Measurements from ENCODE around the gene ITPKB.

Gene ITPKB

DNA sequence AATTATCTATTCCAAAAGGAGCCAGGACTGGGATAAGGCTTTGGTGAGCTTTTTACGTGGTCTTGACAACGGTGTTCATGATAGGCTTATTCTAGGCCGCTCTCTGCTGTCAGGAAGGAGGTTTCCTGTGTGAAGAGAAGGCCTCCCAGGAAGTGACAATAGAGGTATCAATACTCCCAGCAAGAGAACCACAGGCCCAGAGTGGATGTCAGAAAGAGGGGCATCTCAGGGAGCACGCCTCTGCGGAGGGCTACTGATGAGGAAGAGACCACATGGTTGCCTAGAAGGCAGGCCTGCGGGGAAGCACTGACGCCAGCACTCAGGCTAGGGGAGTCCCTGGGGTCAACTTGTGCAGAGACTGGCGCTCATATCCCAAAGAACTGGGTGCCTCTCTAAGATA is 60.4 kb downstream of the ITPKB start:
- DNase-seq: no peak
- H3K27ac ChIP-seq: no peak overlapping the region
- no peaks in the 10 kb centered on the region for H3K27me3 ChIP-seq (ENCODE audit: insufficient read depth, low read depth, severe bottlenecking)
- no peaks in the 10 kb centered on the region for H3K9me3 ChIP-seq (ENCODE audit: severe bottlenecking)
- no peaks in the 10 kb centered on the region for H3K36me3 ChIP-seq
- TF ChIP-seq CTCF (IDR thresholded peaks at IDR 0.05; ENCODE audit: low read depth, low read length): no peak
- no peak overlapping the region for H3K4me3 ChIP-seq (ENCODE audit: low read depth, low read length)

- H3K36me3 ChIP-seq: no peaks in the 10 kb centered on the region
- no peak overlapping the region for H3K4me3 ChIP-seq (ENCODE audit: low read depth, low read length)
- DNase-seq: no peak
- no peaks in the 10 kb centered on the region for H3K27me3 ChIP-seq (ENCODE audit: insufficient read depth, low read depth, severe bottlenecking)
- H3K27ac ChIP-seq: no peak overlapping the region
- H3K9me3 ChIP-seq (ENCODE audit: severe bottlenecking): no peaks in the 10 kb centered on the region
- TF ChIP-seq CTCF (IDR thresholded peaks at IDR 0.05; ENCODE audit: low read depth, low read length): no peak
Observed at GRCh38 chr1:226678251-226678650, 60.8 kb downstream of the ITPKB start.

- Histone ChIP-seq H3K9me3 (ENCODE audit: severe bottlenecking) (no peaks in the 10 kb centered on the region), H3K27ac (no peak overlapping the region), H3K36me3 (no peaks in the 10 kb centered on the region), H3K27me3 (ENCODE audit: insufficient read depth, low read depth, severe bottlenecking) (no peaks in the 10 kb centered on the region), H3K4me3 (ENCODE audit: low read depth, low read length) (no peak overlapping the region)
- TF ChIP-seq CTCF (IDR thresholded peaks at IDR 0.05; ENCODE audit: low read depth, low read length): no peak
- no peak for DNase-seq
Observed at GRCh38 chr1:226677027-226678020, 61.8 kb downstream of the ITPKB start.

GRCh38 chr1:226676381-226676780 is 62.7 kb downstream of the ITPKB start:
- Histone ChIP-seq H3K27me3 (ENCODE audit: insufficient read depth, low read depth, severe bottlenecking) (no peaks in the 10 kb centered on the region), H3K9me3 (ENCODE audit: severe bottlenecking) (no peaks in the 10 kb centered on the region), H3K27ac (no peak overlapping the region), H3K36me3 (no peaks in the 10 kb centered on the region), H3K4me3 (ENCODE audit: low read depth, low read length) (no peak overlapping the region)
- TF ChIP-seq CTCF (IDR thresholded peaks at IDR 0.05; ENCODE audit: low read depth, low read length): no peak
- no peak for DNase-seq

GRCh38 chr1:226675715-226676357 is 63.2 kb downstream of the ITPKB start:
- Histone ChIP-seq H3K36me3 (no peaks in the 10 kb centered on the region), H3K4me3 (ENCODE audit: low read depth, low read length) (no peak overlapping the region), H3K27ac (no peak overlapping the region), H3K9me3 (ENCODE audit: severe bottlenecking) (no peaks in the 10 kb centered on the region), H3K27me3 (ENCODE audit: insufficient read depth, low read depth, severe bottlenecking) (no peaks in the 10 kb centered on the region)
- DNase-seq: no peak
- TF ChIP-seq CTCF (IDR thresholded peaks at IDR 0.05; ENCODE audit: low read depth, low read length): no peak

All from WERI-Rb-1 (cell line).